ENCODE results near the gene GLIS2. TPM values are rescaled to one million over a fixed set of nuclear protein-coding genes. Genes with fewer than 3 reads are reported as not detected.

The GLIS2 gene
- total and polyA plus RNA-seq, 10 of the 15 experiments (the other 5 are each of a cell fraction or from before 2014, with no cell fraction given), result 0.03 to 0.64 (median 0.18) TPM; not detected in 4

DNA sequence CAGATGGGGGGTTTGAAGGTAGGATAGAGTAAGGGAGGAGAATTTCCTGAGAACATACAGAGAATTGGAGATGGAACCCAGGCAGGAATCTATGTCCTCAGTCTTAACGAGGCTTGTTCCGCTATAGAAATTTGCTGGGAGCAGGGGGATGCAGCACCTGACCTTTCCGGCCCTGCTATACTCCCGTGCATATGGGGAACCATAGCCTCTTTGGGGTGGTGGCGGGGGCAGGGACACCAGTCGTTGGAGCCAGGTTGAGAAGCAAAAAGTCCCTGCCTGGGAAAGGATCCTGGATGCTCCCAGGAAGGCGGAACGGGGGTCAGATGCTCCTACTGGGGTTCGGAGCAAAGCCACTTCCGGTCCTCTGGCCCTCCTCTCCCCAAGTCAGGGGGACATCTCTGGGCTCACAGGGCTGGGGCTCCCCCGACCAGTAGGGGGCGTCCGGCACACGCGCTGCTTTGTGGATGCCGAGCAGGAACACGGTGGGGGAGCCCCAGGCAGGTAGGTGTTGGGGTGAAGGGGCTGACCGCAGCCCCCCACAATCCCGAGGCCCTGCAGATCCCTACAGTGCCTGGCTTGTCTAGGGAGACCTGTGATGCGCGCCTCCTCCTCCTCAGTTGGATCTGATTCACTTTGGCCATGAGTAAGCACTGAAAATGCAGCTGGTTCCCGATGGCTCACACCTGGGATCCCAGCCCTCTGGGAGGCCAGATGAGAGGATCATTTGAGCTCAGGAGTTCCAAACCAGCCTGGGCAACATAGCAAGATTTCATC lies 27.5 kb upstream of the GLIS2 start (continued):
- TF ChIP-seq, protein P1, sequence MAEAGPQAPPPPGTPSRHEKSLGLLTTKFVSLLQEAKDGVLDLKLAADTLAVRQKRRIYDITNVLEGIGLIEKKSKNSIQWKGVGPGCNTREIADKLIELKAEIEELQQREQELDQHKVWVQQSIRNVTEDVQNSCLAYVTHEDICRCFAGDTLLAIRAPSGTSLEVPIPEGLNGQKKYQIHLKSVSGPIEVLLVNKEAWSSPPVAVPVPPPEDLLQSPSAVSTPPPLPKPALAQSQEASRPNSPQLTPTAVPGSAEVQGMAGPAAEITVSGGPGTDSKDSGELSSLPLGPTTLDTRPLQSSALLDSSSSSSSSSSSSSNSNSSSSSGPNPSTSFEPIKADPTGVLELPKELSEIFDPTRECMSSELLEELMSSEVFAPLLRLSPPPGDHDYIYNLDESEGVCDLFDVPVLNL (IDR thresholded peaks at IDR 0.05; ENCODE audit: low read depth, low read length), result no peak
- TF ChIP-seq, protein P2, sequence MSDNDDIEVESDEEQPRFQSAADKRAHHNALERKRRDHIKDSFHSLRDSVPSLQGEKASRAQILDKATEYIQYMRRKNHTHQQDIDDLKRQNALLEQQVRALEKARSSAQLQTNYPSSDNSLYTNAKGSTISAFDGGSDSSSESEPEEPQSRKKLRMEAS (IDR thresholded peaks at IDR 0.05; ENCODE audit: low read depth, low read length), result no peak
- TF ChIP-seq POU2F2 (IDR thresholded peaks at IDR 0.05; ENCODE audit: borderline replicate concordance, low read depth, low read length) (0 out of 3 replicates have a peak, but pooled peaks have one; percentile 16), IRF4 (IDR thresholded peaks at IDR 0.05; ENCODE audit: low read depth, low read length) (no peak), YY1 (IDR thresholded peaks at IDR 0.05; ENCODE audit: low read depth, low read length) (0 out of 2 replicates have a peak, but pooled peaks have one; percentile 35), ETV6 (conservative IDR thresholded peaks at IDR 0.05 in 1 of 2, IDR thresholded peaks at IDR 0.05 in 1 of 2; ENCODE audit: borderline replicate concordance in 1 of 2, low read depth in 1 of 2) (no peak), SREBF1 (IDR thresholded peaks at IDR 0.05; ENCODE audit: low read length) (no peak), NFYA (IDR thresholded peaks at IDR 0.05; ENCODE audit: borderline replicate concordance, low read depth, low read length) (no peak), FOXM1 (IDR thresholded peaks at IDR 0.05; ENCODE audit: low read depth, low read length) (no peak), MEF2A (IDR thresholded peaks at IDR 0.05; ENCODE audit: insufficient read depth, low read depth, low read length) (no peak), ZBED1 (IDR thresholded peaks at IDR 0.05; ENCODE audit: borderline replicate concordance) (no peak), POLR2AphosphoS5 (IDR thresholded peaks at IDR 0.05; ENCODE audit: low read length) (no peak), SMARCA5 (IDR thresholded peaks at IDR 0.05) (peak; percentile 74; the same call in 1 of the 2 replicates)
- TF ChIP-seq, protein P3, sequence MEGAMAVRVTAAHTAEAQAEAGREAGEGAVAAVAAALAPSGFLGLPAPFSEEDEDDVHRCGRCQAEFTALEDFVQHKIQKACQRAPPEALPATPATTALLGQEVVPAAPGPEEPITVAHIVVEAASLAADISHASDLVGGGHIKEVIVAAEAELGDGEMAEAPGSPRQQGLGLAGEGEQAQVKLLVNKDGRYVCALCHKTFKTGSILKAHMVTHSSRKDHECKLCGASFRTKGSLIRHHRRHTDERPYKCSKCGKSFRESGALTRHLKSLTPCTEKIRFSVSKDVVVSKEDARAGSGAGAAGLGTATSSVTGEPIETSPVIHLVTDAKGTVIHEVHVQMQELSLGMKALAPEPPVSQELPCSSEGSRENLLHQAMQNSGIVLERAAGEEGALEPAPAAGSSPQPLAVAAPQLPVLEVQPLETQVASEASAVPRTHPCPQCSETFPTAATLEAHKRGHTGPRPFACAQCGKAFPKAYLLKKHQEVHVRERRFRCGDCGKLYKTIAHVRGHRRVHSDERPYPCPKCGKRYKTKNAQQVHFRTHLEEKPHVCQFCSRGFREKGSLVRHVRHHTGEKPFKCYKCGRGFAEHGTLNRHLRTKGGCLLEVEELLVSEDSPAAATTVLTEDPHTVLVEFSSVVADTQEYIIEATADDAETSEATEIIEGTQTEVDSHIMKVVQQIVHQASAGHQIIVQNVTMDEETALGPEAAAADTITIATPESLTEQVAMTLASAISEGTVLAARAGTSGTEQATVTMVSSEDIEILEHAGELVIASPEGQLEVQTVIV (IDR thresholded peaks at IDR 0.05; ENCODE audit: borderline replicate concordance, partially characterized antibody), result no peak
- TF ChIP-seq, protein P4, sequence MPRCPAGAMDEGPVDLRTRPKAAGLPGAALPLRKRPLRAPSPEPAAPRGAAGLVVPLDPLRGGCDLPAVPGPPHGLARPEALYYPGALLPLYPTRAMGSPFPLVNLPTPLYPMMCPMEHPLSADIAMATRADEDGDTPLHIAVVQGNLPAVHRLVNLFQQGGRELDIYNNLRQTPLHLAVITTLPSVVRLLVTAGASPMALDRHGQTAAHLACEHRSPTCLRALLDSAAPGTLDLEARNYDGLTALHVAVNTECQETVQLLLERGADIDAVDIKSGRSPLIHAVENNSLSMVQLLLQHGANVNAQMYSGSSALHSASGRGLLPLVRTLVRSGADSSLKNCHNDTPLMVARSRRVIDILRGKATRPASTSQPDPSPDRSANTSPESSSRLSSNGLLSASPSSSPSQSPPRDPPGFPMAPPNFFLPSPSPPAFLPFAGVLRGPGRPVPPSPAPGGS (IDR thresholded peaks at IDR 0.05; ENCODE audit: borderline replicate concordance, insufficient read depth, low read depth, low read length, poor library complexity, severe bottlenecking), result no peak
- TF ChIP-seq, protein P5, sequence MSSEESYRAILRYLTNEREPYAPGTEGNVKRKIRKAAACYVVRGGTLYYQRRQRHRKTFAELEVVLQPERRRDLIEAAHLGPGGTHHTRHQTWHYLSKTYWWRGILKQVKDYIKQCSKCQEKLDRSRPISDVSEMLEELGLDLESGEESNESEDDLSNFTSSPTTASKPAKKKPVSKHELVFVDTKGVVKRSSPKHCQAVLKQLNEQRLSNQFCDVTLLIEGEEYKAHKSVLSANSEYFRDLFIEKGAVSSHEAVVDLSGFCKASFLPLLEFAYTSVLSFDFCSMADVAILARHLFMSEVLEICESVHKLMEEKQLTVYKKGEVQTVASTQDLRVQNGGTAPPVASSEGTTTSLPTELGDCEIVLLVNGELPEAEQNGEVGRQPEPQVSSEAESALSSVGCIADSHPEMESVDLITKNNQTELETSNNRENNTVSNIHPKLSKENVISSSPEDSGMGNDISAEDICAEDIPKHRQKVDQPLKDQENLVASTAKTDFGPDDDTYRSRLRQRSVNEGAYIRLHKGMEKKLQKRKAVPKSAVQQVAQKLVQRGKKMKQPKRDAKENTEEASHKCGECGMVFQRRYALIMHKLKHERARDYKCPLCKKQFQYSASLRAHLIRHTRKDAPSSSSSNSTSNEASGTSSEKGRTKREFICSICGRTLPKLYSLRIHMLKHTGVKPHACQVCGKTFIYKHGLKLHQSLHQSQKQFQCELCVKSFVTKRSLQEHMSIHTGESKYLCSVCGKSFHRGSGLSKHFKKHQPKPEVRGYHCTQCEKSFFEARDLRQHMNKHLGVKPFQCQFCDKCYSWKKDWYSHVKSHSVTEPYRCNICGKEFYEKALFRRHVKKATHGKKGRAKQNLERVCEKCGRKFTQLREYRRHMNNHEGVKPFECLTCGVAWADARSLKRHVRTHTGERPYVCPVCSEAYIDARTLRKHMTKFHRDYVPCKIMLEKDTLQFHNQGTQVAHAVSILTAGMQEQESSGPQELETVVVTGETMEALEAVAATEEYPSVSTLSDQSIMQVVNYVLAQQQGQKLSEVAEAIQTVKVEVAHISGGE (CRISPR knock-in tag; IDR thresholded peaks at IDR 0.05), result no peak
- TF ChIP-seq, protein P6, sequence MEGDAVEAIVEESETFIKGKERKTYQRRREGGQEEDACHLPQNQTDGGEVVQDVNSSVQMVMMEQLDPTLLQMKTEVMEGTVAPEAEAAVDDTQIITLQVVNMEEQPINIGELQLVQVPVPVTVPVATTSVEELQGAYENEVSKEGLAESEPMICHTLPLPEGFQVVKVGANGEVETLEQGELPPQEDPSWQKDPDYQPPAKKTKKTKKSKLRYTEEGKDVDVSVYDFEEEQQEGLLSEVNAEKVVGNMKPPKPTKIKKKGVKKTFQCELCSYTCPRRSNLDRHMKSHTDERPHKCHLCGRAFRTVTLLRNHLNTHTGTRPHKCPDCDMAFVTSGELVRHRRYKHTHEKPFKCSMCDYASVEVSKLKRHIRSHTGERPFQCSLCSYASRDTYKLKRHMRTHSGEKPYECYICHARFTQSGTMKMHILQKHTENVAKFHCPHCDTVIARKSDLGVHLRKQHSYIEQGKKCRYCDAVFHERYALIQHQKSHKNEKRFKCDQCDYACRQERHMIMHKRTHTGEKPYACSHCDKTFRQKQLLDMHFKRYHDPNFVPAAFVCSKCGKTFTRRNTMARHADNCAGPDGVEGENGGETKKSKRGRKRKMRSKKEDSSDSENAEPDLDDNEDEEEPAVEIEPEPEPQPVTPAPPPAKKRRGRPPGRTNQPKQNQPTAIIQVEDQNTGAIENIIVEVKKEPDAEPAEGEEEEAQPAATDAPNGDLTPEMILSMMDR (IDR thresholded peaks at IDR 0.05 in 2 of 3, conservative IDR thresholded peaks at IDR 0.05 in 1 of 3; ENCODE audit: control insufficient read depth in 2 of 3, extremely low read depth in 1 of 3, insufficient read depth in 1 of 3, low read depth in 3 of 3, low read length in 3 of 3), result peak; percentile 97 to 100 (median 99); a peak in 5 of 6 replicates
